Mesendoderm (in vitro differentiated cells): Measurements from ENCODE around the gene DYSF.
"Not testable (repeated sequence)": the region's sequence is repeated elsewhere in the genome, so short reads cannot be mapped to it uniquely, and the experiment has no call there.

Source experiments
- DNase-seq: peaks from one replicate; pipeline ENCODE4 v3.0.0; 2013
- H2AK5ac ChIP-seq: 2 replicates; pipeline ENCODE4 v1.6.1; 2013; ENCODE audit warnings: low read length, inconsistent platforms
- H2BK120ac ChIP-seq: 2 replicates; pipeline ENCODE4 v1.6.1; 2013; ENCODE audit warnings: low read depth, mild to moderate bottlenecking, low read length, moderate library complexity, mixed read lengths
- H2BK15ac ChIP-seq: replicated peaks from 2 replicates; pipeline ENCODE4 v1.6.1; 2013; ENCODE audit warnings: low read depth, mild to moderate bottlenecking, moderate library complexity
- H2BK5ac ChIP-seq: 2 replicates; pipeline ENCODE4 v1.6.1; 2013; ENCODE audit warnings: low read length, inconsistent platforms
- H3K18ac ChIP-seq: 2 replicates; pipeline ENCODE4 v1.6.1; 2013; ENCODE audit warnings: mild to moderate bottlenecking, low read length, mixed read lengths
- H3K23ac ChIP-seq: one replicate; pipeline ENCODE4 v1.6.1; 2013; ENCODE audit warnings: low read length
- H3K27ac ChIP-seq: 2 replicates; pipeline ENCODE4 v1.5.1; 2013; ENCODE audit warnings: low read depth, mild to moderate bottlenecking, inconsistent platforms, low read length, moderate library complexity
- H3K27me3 ChIP-seq: 2 replicates; pipeline ENCODE4 v1.6.1; 2013; ENCODE audit warnings: low read length, control low read depth, mild to moderate bottlenecking, inconsistent platforms; ENCODE audit not compliant: insufficient read depth, poor library complexity
- H3K36me3 ChIP-seq: 2 replicates; pipeline ENCODE4 v1.6.1; 2013; ENCODE audit warnings: low read length, inconsistent platforms; ENCODE audit not compliant: control insufficient read depth, insufficient read depth
- H3K4ac ChIP-seq: one replicate; pipeline ENCODE4 v1.6.1; 2013; ENCODE audit warnings: low read depth, mild to moderate bottlenecking, low read length, moderate library complexity
- H3K4me1 ChIP-seq: 2 replicates; pipeline ENCODE4 v1.6.1; 2013; ENCODE audit warnings: low read depth, low read length, inconsistent platforms; ENCODE audit not compliant: control insufficient read depth
- H3K4me2 ChIP-seq: 2 replicates; pipeline ENCODE4 v1.6.1; 2013; ENCODE audit warnings: low read length
- H3K4me3 ChIP-seq: 2 replicates; pipeline ENCODE4 v1.5.1; 2013; ENCODE audit warnings: mild to moderate bottlenecking, low read length
- H3K56ac ChIP-seq: one replicate; pipeline ENCODE4 v1.6.1; 2013; ENCODE audit warnings: low read length
- H3K79me1 ChIP-seq: 2 replicates; pipeline ENCODE4 v1.6.1; 2013; ENCODE audit warnings: low read length, inconsistent platforms
- H3K79me2 ChIP-seq: 2 replicates; pipeline ENCODE4 v1.6.1; 2013; ENCODE audit warnings: mild to moderate bottlenecking, low read length; ENCODE audit not compliant: control insufficient read depth, insufficient read depth
- H3K9ac ChIP-seq: 2 replicates; pipeline ENCODE4 v1.6.1; 2013; ENCODE audit warnings: low read length, inconsistent platforms
- H4K5ac ChIP-seq: one replicate; pipeline ENCODE4 v1.6.1; 2013; ENCODE audit warnings: low read length
- H4K8ac ChIP-seq: one replicate; pipeline ENCODE4 v1.6.1; 2013; ENCODE audit warnings: low read depth, mild to moderate bottlenecking, control low read depth, low read length, moderate library complexity
- WGBS: extraction: QIAGEN DNeasy Blood & Tissue Kit; methylation state at CpG from one replicate; pipeline ENCODE4 v1.1.7; 2013; ENCODE audit warnings: low lambda C conversion rate, missing lambda C conversion rate; ENCODE audit not compliant: insufficient coverage; ENCODE audit errors: extremely low coverage; 5-methylcytosine and 5-hydroxymethylcytosine counted together

DYSF gene

DNA sequence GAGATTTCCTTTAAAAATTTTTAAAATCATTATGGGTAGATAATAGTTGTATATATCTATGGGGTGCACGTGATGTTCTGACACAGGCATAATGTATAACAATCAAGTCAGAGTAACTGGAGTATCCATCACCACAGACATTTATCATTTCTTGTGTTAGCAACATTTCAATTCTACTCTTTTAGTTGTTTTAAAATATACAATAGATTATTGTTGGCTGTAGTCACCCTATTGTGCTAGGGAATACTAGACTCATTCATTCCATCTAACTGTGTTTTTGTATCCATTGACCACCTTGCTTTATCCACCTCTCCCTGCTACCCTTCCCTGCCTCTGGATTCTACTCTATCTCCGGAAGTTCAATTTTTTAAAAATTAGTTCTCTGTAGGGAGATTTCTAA is 31.0 kb downstream of the DYSF start:
- no peak overlapping the region for H4K5ac ChIP-seq
- H3K18ac ChIP-seq: no peak overlapping the region
- no peak for DNase-seq
- H3K4me1 ChIP-seq: no peaks in the 10 kb centered on the region
- H2BK15ac ChIP-seq: no peak overlapping the region
- H3K27me3 ChIP-seq: no peaks in the 10 kb centered on the region
- H3K79me2 ChIP-seq: no peaks in the 10 kb centered on the region
- no peaks in the 10 kb centered on the region for H3K36me3 ChIP-seq
- no peak overlapping the region for H4K8ac ChIP-seq
- no peaks in the 10 kb centered on the region for H3K79me1 ChIP-seq
- H3K23ac ChIP-seq: no peak overlapping the region
- H3K4ac ChIP-seq: no peak overlapping the region
- H2BK5ac ChIP-seq: no peak overlapping the region
- no peak overlapping the region for H2BK120ac ChIP-seq
- no peak overlapping the region for H2AK5ac ChIP-seq
- no peak overlapping the region for H3K9ac ChIP-seq
- no peak overlapping the region for H3K4me2 ChIP-seq
- no CpG with 5 or more reads among the region's 2 CpGs for WGBS
- H3K56ac ChIP-seq: no peak overlapping the region
- no peak overlapping the region for H3K27ac ChIP-seq
- no peak overlapping the region for H3K4me3 ChIP-seq

DNA sequence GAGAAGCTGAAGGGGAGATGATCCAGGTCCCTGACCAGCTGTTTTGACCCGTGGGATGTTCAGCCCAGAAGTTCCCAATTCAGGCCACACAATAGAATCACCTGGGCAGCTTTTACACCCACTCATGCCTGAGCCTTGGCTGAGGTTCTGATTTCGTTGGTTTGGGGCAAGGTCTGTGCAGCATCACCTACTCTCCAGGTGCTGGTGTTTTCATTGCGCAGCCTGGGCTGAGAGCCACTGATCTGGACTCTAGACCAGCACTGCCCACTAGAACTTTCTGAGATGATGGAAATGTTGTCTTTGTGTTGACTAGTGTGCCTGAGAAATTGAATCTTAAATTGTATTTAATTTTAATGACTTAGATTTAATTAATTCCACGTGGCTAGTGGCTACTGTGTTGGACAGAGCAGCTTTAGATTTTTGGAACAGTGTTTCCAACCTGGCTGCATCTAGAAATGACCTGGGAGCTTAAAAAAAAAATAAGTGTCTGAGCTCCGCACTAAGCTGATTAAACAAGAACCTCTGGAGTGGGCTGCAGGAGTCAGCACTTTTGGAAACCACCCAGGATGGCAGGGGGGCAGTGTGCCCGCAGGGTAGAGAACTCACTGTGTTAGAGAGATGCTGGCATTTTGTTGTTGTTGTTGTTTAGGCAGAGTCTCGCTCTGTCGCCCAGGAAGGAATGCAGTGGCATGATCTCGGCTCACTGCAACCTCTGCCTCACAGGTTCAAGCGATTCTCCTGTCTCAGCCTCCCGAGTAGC is 33.7 kb downstream of the DYSF start:
- H3K79me2 ChIP-seq: no peaks in the 10 kb centered on the region
- no peak overlapping the region for H3K56ac ChIP-seq
- H3K27me3 ChIP-seq: no peaks in the 10 kb centered on the region
- no peak overlapping the region for H2BK120ac ChIP-seq
- no peaks in the 10 kb centered on the region for H3K36me3 ChIP-seq
- no peak overlapping the region for H3K9ac ChIP-seq
- no peak overlapping the region for H3K4me2 ChIP-seq
- WGBS: no CpG with 5 or more reads among the region's 11 CpGs
- no peak overlapping the region for H3K18ac ChIP-seq
- H4K8ac ChIP-seq: no peak overlapping the region
- DNase-seq: no peak
- no peak overlapping the region for H2BK5ac ChIP-seq
- no peak overlapping the region for H3K27ac ChIP-seq
- no peak overlapping the region for H3K4me3 ChIP-seq
- no peak overlapping the region for H4K5ac ChIP-seq
- no peak overlapping the region for H2AK5ac ChIP-seq
- no peaks in the 10 kb centered on the region for H3K4me1 ChIP-seq
- no peak overlapping the region for H2BK15ac ChIP-seq
- H3K79me1 ChIP-seq: no peaks in the 10 kb centered on the region
- no peak overlapping the region for H3K23ac ChIP-seq
- H3K4ac ChIP-seq: no peak overlapping the region

DNA sequence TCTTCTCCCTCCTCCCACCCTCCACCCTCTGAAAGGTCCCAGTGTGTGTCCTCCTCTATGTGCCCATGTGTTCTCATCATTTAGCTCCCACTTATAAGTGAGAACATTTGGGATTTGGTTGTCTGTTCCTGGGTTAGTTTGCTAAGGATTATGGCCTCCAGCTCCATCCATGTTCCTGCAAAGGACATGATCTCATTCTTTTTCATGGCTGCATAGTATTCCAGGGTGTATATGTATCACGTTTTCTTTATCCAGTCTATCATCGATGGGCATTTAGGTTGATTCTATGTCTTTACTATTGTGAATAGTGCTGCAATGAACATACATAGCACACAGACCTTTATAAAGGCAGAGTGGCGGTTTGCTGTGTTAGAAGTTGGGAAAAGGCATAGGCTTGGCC is 38.2 kb downstream of the DYSF start:
- H2AK5ac ChIP-seq, H3K56ac ChIP-seq, H3K4me2 ChIP-seq, H3K4me3 ChIP-seq, H3K23ac ChIP-seq, H2BK15ac ChIP-seq, H3K4ac ChIP-seq, H3K18ac ChIP-seq, H3K4me1 ChIP-seq, H3K9ac ChIP-seq, H3K27ac ChIP-seq, H3K79me1 ChIP-seq, H4K5ac ChIP-seq, H3K36me3 ChIP-seq, H3K79me2 ChIP-seq, DNase-seq, H2BK120ac ChIP-seq, H2BK5ac ChIP-seq, H4K8ac ChIP-seq, H3K27me3 ChIP-seq: not testable (repeated sequence)
- WGBS: no CpG with 5 or more reads among the region's 3 CpGs

DNA sequence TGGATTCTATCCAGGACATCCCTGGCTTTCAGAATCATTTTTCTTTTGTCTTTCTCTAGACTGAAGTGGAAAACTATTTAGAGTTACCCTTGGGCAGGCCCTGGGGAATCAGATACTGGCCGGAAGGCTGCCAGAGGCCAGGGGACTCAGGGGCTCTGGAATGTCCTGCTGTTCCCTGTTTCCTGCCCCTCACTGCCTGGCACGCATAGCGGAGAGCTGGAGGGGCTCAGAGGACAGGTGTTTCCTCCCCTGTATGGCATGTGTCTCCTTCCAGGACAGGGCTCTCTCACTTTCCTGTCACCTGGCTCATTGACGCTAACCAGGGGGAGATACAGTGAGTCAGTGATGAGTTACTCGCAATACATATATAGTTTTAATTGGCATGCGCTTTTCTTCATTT is 38.8 kb downstream of the DYSF start:
- Histone ChIP-seq H3K23ac (no peak overlapping the region), H2AK5ac (no peak overlapping the region), H3K4ac (no peak overlapping the region), H3K79me1 (no peaks in the 10 kb centered on the region), H3K4me2 (no peak overlapping the region), H3K4me1 (peaks cover 2% of the 10 kb centered on the region), H3K56ac (no peak overlapping the region), H3K9ac (no peak overlapping the region), H4K5ac (no peak overlapping the region), H3K27ac (no peak overlapping the region), H4K8ac (no peak overlapping the region), H2BK120ac (no peak overlapping the region), H3K36me3 (no peaks in the 10 kb centered on the region), H2BK5ac (no peak overlapping the region), H3K79me2 (no peaks in the 10 kb centered on the region), H3K4me3 (no peak overlapping the region), H3K18ac (no peak overlapping the region), H2BK15ac (no peak overlapping the region), H3K27me3 (no peaks in the 10 kb centered on the region)
- no peak for DNase-seq
- WGBS: no CpG with 5 or more reads among the region's 6 CpGs

DNA sequence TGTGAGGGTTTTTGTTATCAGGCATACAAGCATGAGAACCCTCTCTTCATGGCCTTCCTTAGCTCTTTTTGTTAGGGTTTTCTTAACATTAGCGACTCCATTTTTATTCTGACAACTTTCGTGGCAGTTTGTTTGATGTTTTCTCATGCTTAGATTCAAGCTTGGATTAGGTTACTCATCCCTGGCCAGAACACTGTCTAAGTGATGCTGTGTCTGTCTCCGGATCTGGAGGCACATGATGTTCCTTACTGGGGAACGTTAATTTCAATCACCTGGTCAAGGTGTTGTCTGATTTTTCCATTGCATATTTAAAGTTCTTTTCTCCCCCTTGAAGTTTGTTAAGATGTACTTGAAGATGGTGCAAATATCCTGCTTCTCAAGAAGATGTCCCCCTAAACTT is 40.7 kb downstream of the DYSF start:
- Histone ChIP-seq H2BK5ac (no peak overlapping the region), H4K5ac (no peak overlapping the region), H3K4ac (no peak overlapping the region), H3K79me1 (no peaks in the 10 kb centered on the region), H3K4me3 (no peak overlapping the region), H2BK15ac (no peak overlapping the region), H3K27me3 (no peaks in the 10 kb centered on the region), H2BK120ac (no peak overlapping the region), H3K36me3 (no peaks in the 10 kb centered on the region), H3K56ac (no peak overlapping the region), H2AK5ac (no peak overlapping the region), H4K8ac (no peak overlapping the region), H3K23ac (no peak overlapping the region), H3K4me2 (no peak overlapping the region), H3K18ac (no peak overlapping the region), H3K27ac (no peak overlapping the region), H3K4me1 (peaks cover 5% of the 10 kb centered on the region), H3K9ac (no peak overlapping the region), H3K79me2 (no peaks in the 10 kb centered on the region)
- WGBS: no CpG with 5 or more reads among the region's 4 CpGs
- DNase-seq: no peak
